ENCODE results near the gene WFDC8. TPM values are rescaled to one million over a fixed set of nuclear protein-coding genes. Genes with fewer than 3 reads are reported as not detected.

The WFDC8 gene
- polyA plus RNA-seq, 2 of the 4 experiments (the other 2 are of a cell fraction) = not detected

DNA sequence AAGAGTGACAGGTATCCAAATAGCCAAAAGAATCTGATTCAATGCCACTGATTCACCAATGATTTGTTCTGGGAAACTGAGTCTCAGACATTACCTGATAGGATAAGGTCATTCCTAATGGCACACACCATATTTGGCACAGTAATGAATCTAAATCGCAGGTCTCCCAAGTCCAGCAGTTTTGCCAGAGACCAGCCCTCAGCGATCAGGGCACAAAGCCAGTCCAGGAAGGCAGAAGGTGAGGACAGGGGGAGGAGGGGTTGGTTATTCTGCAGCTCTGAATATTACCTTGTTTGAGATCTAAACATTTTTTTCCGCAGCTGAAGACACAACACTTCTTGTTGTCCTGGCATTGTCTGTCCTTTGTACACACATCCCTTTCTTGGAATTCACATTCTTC lies 33.7 kb downstream of the WFDC8 start:
- 28% methylated on average over 3 of the region's 3 CpGs for WGBS (ENCODE audit: missing lambda C conversion rate)
- FAIRE-seq (no peak), ATAC-seq (no peak), DNase-seq (ENCODE audit: low read depth in 1 of 2, low spot score in 1 of 2) (no peak)
- Histone ChIP-seq H3K4me3 (no peak overlapping the region), H3K4me2 (no peak overlapping the region), H3K4me1 (no peaks in the 10 kb centered on the region), H3K27ac (no peak overlapping the region), H3K9me3 (no peaks in the 10 kb centered on the region)
- ChIA-PET CTCF (interaction anchor here (0.7 to 1.6 kb wide), 5 partner anchors 18 to 469 kb away, joined by 3 to 21 read pairs (median 4); no protein-coding TSS in a partner anchor), POLR2A (no interaction called here)
- TF ChIP-seq NR3C1 (IDR thresholded peaks at IDR 0.05) (no peak), PHF8 (IDR thresholded peaks at IDR 0.05; ENCODE audit: borderline replicate concordance, low read depth) (no peak), HDAC2 (IDR thresholded peaks at IDR 0.05) (no peak)
- TF ChIP-seq, protein P1, sequence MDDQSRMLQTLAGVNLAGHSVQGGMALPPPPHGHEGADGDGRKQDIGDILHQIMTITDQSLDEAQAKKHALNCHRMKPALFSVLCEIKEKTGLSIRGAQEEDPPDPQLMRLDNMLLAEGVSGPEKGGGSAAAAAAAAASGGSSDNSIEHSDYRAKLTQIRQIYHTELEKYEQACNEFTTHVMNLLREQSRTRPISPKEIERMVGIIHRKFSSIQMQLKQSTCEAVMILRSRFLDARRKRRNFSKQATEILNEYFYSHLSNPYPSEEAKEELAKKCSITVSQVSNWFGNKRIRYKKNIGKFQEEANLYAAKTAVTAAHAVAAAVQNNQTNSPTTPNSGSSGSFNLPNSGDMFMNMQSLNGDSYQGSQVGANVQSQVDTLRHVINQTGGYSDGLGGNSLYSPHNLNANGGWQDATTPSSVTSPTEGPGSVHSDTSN (IDR thresholded peaks at IDR 0.05) = no peak

DNA sequence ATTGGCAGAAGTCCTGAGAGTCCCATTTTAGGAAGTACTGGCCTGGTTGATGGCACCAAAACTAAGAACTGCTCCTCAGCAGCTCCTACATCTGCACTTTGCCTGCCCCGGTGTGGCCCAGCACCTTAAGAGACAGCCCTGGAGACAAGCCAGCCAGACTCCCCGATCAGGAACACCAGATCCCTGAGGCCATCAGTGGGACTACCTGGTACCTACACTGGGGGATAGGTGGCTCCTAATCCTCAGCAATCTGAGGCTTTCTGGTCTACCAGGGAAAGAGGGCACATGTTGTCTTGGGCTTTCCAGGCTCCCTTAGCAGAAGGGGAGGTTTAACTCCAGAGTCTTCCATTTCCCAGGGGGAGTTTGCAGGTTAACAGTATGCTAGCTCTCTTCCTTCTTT lies 39.7 kb downstream of the WFDC8 start, which contains the start of gene WFDC6:
Gene WFDC6 (minus strand): TSS at position 101 of the 400 bp plus-strand sequence. CDS start 75 bp downstream, at position 26.
- H3K4me2 ChIP-seq = no peak within 1 kb of the TSS
- H3K27ac ChIP-seq = no peak within 1 kb of the TSS
- CTCF ChIA-PET = interaction anchor here (0.8 to 5.2 kb wide), 4 partner anchors 15 to 245 kb away, joined by 3 to 28 read pairs (median 4); no protein-coding TSS in a partner anchor
- no peak for DNase-seq (ENCODE audit: low read depth in 1 of 2, low spot score in 1 of 2)
- no peak within 1 kb of the TSS for H3K4me3 ChIP-seq
- TF ChIP-seq, protein P2, sequence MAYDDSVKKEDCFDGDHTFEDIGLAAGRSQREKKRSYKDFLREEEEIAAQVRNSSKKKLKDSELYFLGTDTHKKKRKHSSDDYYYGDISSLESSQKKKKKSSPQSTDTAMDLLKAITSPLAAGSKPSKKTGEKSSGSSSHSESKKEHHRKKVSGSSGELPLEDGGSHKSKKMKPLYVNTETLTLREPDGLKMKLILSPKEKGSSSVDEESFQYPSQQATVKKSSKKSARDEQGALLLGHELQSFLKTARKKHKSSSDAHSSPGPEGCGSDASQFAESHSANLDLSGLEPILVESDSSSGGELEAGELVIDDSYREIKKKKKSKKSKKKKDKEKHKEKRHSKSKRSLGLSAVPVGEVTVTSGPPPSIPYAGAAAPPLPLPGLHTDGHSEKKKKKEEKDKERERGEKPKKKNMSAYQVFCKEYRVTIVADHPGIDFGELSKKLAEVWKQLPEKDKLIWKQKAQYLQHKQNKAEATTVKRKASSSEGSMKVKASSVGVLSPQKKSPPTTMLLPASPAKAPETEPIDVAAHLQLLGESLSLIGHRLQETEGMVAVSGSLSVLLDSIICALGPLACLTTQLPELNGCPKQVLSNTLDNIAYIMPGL (CRISPR knock-in tag; IDR thresholded peaks at IDR 0.05; ENCODE audit: borderline replicate concordance) = no peak
- H3K9me3 ChIP-seq = no peaks in the 10 kb centered on the region; the same call in 2 of the 3 replicates
- no peak for ATAC-seq
- POLR2A ChIA-PET = no interaction called here
- 0% methylated on average over 2 of the region's 2 CpGs for WGBS (ENCODE audit: missing lambda C conversion rate)
- no peaks in the 10 kb centered on the region for H3K4me1 ChIP-seq
- FAIRE-seq = no peak

DNA sequence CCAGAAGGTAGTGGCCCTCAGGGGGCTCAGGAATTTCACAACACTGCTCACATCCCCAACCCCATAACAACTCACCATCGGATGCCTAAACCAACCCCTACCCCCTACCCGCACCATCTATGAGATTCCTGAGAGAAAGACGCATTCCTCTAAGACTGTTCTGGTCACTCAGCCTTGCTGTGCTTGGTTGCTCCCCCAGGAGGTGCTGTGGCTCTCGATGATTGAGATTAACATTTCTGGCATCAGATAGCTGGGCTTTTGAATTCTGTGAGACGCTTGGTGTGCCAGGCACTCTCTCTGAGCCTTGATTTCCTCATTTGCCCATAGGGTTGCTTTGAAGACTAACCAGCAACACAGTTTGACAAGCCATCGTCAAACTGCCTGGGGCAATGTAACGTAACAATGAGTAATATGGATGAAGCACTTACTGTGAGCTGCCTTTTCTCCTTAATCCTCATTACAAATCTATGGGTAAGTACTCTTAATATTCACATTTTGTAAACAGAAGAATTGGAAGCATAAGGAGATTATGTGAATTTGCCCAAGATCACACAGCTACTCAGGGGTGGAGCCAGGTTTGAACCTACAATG lies 40.8 kb downstream of the WFDC8 start:
- Histone ChIP-seq H3K4me3 (no peak overlapping the region), H3K4me1 (no peaks in the 10 kb centered on the region), H3K9me3 (no peaks in the 10 kb centered on the region; the same call in 2 of the 3 replicates), H3K27ac (no peak overlapping the region), H3K4me2 (no peak overlapping the region)
- ATAC-seq = no peak
- CTCF ChIA-PET = interaction anchor here (0.8 to 5.2 kb wide), 7 partner anchors 14 to 244 kb away, joined by 3 to 28 read pairs (median 3); no protein-coding TSS in a partner anchor
- TF ChIP-seq ZSCAN20 (CRISPR knock-in tag; IDR thresholded peaks at IDR 0.05) (no peak), ZNF302 (CRISPR knock-in tag; IDR thresholded peaks at IDR 0.05) (no peak), CBX2 (IDR thresholded peaks at IDR 0.05; ENCODE audit: borderline replicate concordance, low read depth) (no peak), NPAS2 (CRISPR knock-in tag; IDR thresholded peaks at IDR 0.05; ENCODE audit: borderline replicate concordance) (no peak), MYC (IDR thresholded peaks at IDR 0.05; ENCODE audit: borderline replicate concordance, low read length) (no peak), SMC3 (IDR thresholded peaks at IDR 0.05) (no peak), HOXA7 (CRISPR knock-in tag; IDR thresholded peaks at IDR 0.05) (no peak), TP53 (CRISPR knock-in tag; IDR thresholded peaks at IDR 0.05) (no peak)
- TF ChIP-seq, protein P3, sequence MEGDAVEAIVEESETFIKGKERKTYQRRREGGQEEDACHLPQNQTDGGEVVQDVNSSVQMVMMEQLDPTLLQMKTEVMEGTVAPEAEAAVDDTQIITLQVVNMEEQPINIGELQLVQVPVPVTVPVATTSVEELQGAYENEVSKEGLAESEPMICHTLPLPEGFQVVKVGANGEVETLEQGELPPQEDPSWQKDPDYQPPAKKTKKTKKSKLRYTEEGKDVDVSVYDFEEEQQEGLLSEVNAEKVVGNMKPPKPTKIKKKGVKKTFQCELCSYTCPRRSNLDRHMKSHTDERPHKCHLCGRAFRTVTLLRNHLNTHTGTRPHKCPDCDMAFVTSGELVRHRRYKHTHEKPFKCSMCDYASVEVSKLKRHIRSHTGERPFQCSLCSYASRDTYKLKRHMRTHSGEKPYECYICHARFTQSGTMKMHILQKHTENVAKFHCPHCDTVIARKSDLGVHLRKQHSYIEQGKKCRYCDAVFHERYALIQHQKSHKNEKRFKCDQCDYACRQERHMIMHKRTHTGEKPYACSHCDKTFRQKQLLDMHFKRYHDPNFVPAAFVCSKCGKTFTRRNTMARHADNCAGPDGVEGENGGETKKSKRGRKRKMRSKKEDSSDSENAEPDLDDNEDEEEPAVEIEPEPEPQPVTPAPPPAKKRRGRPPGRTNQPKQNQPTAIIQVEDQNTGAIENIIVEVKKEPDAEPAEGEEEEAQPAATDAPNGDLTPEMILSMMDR (IDR thresholded peaks at IDR 0.05) = no peak
- TF ChIP-seq, protein P2 (CRISPR knock-in tag; IDR thresholded peaks at IDR 0.05; ENCODE audit: borderline replicate concordance) = no peak
- WGBS (ENCODE audit: missing lambda C conversion rate) = 4% methylated on average over 7 of the region's 7 CpGs
- POLR2A ChIA-PET = no interaction called here
- DNase-seq (ENCODE audit: low read depth in 1 of 2, low spot score in 1 of 2) = no peak
- no peak for FAIRE-seq

Measured in A549 (cell line).